ENCODE data around the gene PRRC2B.

PRRC2B gene

DNA sequence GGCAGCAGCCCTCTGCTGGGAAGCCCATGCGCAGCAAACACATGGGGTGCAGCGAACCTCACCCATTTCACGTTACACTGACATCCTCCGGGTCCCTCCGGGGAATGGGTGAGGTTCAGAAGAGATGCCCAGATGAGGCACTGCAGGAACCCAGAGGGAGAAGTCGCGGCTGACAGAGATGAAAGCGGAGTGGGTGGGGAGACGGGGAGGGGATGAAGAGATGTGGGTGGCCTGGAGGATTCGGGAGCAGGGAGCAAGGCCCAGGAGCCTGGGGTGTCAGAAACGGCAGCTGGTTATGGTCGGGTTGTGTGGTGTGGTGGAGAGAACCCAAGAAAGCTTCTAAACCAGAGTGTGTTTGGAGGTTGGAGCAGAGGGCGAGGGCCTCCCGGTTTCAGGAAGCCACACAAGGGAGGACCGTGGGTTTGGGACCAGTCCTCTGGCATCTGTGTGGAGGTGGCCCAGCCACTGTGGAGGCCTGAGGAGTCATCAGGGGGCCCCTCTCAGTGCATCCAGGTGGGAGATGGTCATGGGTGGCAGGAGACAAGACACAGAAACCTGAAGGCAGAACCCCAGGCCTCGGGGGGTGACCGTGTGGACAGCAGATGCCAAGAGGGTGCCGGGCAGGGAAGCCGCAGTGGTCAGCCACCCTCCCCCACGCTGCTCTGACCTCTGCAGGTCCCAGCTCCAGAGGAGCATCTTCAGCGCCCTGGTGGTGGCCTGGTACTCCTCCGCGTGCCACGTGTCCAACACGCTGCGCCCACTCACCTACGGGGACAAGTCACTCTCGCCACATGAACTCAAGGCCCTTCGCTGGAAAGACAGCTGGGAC, 128.6 kb downstream of the PRRC2B start:
- no peak overlapping the region for H3K27ac ChIP-seq
- no peak overlapping the region for H3K4me3 ChIP-seq

DNA sequence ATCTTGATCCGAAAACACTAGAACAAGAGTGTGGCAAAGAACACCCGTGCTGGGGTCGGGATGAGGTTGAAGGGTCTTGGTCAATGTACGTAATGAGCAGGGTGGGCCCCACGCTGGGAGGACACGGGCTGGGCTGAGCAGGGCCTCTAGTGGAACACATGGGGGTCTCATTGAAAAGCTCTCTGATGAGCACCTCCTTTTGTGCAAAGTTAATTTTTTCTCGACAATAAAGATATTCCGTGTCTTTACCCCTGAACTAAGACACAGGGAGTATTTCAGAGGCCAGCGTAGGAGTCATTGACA, 129.2 kb downstream of the PRRC2B start:
- Histone ChIP-seq H3K27ac (no peak overlapping the region), H3K4me3 (no peak overlapping the region)

DNA sequence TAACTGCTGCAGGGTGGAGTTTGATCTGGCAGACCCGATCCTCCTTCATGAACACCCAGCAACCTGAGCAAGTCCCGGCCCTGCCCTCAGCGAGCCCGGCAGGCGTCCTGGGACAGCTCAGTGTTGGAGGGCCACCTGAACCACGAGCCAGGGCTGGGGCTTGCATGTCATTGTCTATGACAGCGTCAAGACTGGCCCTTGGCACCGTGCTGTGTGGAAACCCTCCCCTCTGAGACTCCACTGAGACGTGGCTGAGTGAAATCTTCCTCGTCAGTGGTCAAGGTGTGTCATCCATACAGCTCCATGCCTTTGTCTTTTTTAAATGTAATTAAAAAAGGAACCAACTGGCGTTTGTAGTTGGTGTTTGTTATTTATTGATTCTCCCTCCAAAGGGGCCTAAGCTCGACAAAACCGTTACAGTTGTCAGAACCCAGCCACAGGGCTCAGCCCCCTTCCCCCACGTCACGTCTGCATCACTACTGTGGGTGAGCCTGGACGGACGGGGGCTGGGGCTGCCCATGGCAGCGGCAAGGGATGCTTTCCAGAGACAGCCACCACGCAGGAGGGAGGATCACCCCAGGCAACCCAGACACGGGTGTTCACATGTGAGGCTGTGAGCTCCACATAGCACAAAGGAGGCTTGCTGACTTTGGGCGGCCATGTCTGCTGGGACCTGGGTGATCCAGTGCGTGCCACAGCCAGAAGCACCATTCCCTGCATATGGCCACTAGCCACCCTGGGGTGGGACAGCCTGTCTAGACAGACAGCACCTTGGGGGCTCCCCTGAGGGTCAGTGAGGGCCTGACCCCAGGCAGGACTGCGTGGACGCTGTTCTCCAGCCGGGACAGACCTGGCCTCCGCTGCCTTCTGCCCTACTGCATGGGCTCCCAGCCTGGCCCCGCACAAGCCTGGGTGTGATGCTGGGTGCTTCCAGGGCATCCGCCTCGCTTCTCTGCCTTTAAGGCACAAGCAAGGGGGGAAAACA, 129.9 kb downstream of the PRRC2B start:
- no peak overlapping the region for H3K4me3 ChIP-seq
- no peak overlapping the region for H3K27ac ChIP-seq

DNA sequence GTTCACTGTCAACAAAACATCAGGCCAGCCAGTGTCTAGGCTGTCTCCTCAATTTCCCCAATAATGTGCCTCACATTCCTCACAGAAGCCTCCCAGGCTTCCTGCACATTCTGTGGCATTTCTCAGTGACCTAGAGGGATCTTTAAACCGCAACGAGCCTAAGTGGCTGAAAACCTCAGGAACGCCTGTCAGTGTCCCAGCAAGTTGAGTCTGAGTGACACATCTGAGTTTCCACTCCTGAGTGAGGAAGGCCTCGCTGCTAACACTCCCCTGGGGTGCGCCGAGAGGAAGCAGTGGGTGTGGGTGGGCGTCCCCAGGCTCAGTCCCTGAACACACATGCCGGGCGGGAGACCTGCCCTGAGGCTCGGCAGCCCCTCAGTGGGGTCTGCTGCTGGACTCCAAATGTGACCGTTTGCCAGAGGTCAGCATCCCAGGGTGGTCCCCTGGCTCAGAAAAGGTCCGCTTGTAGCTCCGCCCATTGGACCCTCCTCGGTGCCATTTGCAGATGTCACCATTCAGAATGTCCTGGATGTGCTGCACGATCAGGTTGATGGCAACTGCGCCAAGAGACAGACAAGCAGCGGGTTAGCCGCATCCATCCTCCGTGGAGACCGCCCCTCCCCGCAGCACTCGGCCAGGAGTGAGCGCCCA, 130.9 kb downstream of the PRRC2B start:
- Histone ChIP-seq H3K4me3 (no peak overlapping the region), H3K27ac (no peak overlapping the region)

DNA sequence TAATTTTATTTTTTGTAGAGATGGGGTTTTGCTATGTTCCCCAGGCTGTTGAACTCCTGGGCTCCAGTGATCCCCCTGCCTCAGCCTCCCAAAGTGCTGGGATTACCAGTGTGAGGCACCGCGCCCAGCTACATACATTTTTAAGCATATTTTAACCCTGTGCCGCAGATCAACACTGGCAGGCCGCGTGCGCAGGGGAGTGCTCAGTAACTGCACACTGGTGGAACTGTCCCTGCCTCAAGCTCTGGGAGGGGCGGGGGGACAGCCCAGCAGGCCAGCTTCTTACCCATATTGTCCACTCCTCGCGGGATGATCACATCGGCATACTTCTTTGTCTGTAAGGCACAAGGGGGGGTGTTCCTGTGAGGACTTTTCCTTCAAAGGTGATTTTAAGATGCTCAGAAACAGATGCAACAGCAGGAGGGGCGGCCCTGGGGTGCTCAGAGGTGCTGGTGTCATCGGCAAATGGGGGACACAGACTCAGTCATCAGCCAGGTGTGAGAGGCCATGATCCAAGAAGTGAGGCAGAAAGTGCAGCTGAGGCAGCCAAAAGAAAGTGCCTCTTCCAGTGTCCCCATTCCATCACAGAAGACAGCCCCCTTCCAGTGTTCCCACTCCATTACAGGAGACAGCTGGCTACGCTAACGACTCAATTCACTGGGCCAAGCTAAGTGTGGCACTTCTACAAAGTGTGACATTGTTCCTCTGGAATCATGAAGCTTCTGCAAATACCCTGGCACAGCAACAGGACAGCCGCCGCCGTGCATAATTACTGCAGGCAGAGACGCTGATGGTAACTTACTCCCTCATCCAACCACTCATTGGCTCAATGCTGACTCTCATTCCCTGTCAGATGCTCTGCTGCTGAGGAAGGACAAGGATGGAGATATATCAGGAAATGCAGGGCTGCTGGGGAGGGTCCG, 132.0 kb downstream of the PRRC2B start:
- Histone ChIP-seq H3K4me3 (no peak overlapping the region), H3K27ac (no peak overlapping the region)

DNA sequence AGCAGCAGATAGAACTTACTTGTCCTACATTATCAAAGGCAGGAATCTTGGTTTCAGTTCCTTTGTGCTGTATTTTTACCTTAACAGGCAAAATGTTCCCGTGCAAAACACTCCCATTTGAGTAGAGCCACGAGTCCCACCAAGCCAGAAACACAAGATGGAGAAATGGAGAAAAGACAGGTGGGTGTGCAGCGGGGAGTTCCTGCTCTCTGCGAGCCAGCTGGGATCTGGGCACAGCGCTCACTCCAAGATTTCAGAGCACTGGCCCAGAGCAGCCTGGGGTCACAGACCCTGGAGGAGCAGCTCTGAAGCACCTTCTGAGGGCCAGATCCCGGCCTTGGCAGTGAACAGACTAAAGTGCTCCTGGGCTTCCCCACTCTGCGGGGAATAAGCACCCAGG, 134.3 kb downstream of the PRRC2B start:
- Histone ChIP-seq H3K27ac (no peak overlapping the region), H3K4me3 (no peak overlapping the region)

DNA sequence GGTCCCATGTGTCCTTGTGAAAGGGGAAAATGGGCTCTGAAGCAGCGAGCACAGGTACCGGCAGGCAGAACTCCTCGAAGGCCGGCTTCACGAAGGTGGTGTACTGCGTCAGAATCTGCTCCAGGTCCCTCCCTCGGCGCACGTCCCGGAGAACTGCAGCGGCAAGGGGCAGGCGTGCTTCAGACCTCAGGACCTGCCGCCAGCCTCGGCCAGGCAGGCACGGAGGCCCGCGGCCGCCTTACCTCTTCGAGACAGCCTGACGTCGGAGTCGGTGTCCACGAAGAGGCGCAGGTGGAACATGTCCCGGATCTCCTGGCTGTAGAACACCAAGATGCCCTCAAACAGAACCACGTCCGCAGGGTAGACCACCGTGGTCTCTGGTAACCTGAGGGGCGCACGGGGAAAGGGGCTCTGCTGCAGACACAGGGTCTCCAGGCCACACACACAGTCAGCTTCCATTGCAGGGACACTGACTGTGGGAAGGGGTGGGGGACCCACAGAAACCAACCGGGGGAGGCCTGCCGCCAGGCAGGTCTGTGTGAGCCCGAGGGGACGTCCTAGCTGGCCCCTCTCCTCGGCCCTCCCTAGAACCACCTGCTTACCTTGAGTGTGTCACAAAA, 135.1 kb downstream of the PRRC2B start:
- H3K27ac ChIP-seq = no peak overlapping the region

DNA sequence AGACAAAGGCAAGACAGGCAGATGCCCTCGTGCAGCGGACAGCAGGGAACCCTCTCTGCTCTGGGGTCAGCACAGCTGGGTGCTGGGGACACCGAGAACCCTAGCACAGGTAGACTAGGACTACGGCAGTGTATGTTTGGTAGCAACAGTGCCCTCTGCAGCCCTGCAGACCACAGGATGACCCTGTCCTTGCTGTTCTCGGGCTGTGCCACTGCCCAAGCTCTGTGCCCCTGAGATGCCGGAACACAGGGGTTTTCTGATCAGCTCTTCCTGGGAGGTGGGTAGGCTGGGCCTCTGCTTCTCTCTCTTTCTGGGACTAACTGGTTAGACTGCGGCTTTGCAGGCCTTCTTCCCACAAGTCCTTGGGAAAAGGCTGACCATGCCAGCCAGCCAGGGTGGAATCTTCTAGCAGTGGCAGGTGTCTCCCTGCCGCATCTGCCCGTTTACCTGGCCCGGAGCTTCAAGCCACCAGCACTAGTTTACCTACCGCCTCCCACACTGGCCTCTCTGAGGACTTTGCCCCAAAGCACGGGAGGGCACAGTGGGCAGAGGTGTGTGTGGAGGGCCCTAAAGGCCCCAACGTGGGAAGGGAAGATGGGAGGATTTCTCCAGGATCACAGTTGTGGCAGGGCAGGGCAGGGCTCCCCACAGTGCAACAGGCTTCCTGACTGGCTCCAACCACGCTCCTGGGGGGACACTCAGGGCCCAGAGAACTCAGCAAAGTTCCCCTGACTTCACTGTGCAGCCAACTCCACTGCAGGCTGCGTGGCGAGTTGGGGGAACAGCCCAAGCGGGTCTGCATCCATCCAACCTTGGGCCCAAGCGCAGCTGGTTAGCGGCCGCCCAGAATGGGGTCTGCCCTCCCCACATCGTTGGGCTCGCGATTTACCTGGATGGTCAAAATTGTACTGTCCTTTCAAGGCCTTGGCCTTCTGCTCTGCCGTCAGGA, 136.0 kb downstream of the PRRC2B start:
- H3K4me3 ChIP-seq = peak overlapping the region; percentile 63 to 99 (median 92)

More for the DNA sequence above, 135.1 kb downstream of the PRRC2B start:
- H3K4me3 ChIP-seq = no peak overlapping the region

DNA sequence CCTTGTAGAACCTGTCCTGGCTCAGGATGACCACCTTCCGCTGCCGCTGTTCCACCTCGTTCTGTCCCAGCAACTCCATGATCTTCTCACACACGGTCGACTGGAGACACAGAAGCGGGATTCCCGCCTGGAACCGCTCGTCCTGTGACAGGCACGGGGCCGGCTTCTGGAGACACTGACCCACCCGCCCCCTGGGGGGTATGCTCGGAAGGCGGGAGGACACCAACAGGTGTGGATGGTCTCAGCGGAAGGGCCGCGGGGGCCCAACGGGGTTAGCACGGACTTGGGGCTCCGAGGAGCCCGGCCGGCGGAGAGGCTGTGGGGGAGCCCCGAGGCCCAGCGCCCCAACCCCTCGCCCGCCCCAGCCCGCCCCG, 136.6 kb downstream of the PRRC2B start:
- H3K27ac ChIP-seq = peak overlapping the region; percentile 77 to 97 (median 89)
- H3K4me3 ChIP-seq = peak overlapping the region; percentile 63 to 99 (median 92)

More for the DNA sequence above, 136.0 kb downstream of the PRRC2B start:
- peak overlapping the region in 18 of 21 experiments; percentile 78 to 97 (median 90) for H3K27ac ChIP-seq

DNA sequence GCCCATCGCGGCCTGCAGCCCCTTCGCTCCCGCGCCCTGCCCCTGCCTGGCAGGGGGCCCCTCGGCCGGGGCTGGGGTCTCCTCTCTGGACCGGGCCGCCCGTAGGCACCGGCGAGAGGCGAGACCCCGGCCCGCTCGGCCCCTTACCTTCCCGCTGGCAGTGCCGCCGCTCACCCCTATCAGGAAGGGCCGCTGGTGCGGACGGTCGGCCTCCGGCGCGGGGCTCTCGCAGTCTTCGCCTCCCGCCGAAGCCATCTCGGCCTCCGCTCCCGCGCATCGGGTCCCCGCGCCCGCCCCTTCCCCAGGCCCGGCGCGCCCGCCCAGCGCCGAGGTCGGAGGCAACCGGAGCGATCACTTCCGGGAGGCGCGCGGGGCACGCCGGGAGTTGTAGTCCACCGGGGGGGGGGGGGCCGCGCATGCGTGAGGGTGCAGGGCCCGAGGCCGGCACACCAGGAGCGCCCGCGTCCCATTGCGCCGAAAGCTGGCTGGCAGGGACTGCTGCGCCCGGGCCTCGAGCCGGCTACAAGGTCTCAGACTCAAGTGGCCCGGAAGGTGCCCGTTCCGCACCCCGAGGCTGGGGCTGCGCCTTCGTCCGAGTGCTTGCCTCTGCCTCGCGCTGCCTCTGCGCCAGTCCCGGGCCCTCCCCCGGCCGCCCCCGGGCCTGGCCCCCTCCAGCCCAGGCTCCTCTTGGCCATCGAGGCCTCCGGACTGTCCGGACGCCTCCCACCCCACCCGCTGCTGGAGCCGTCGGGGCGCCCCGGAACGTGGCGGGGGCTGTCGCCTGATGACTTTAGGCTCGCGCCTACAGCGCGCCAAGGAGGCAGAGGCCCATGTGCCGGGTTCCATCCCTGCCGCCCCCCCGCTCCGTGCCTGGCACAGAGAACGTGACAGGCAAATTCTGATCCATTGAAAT, 137.3 kb downstream of the PRRC2B start, which contains the start of gene UCK1:
Gene UCK1 (minus strand): TSS at position 344 of the 913 bp plus-strand sequence. CDS start 89 bp downstream, at position 255.
- Histone ChIP-seq H3K27ac (peak within 1 kb of the TSS; percentile 77 to 97 (median 89)), H3K4me3 (peak within 1 kb of the TSS; percentile 63 to 99 (median 92))

DNA sequence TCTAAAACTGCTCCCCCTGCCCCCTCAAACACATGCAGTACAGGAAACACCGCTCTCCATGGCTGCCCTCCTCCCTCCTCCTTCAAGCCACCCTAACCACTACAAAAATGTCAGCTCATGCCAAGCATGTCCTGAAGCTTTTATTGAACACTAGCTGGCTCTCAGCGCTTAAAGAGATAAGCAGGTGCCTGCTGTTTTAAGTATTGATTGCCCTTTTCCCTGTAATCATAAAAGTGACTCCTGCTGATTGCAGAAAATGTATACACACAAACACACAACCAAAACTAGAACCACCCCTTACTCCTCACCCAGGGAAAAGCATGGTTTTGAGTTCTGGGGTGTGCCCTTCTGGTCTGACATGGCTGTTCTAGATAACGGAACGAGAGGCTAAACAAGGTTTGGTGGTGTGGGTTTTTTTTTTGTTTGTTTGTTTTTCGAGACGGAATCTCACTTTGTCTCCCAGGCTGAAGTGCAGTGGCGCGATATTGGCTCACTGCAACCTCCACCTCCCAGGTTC, 140.9 kb downstream of the PRRC2B start:
- no peak overlapping the region for H3K27ac ChIP-seq
- no peak overlapping the region for H3K4me3 ChIP-seq

DNA sequence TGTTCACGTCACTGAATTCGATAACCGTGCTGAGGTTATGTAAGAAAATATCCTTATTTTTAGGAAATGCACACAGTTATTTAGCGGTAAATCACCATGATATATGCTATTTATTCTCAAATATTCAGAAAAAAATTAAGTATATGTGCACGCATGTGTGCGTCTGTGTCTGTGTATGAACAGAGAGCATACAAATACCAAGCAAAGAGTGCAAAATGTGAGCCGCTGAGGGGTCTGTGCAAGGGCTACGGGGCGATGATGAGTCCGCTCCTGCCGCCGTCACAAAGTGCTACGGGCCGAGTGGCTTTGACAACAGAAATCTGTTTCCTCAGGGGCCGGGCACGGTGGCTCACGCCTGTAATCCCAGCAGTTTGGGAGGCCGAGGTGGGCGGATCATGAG, 144.1 kb downstream of the PRRC2B start:
- H3K27ac ChIP-seq = no peak overlapping the region
- H3K4me3 ChIP-seq = no peak overlapping the region

DNA sequence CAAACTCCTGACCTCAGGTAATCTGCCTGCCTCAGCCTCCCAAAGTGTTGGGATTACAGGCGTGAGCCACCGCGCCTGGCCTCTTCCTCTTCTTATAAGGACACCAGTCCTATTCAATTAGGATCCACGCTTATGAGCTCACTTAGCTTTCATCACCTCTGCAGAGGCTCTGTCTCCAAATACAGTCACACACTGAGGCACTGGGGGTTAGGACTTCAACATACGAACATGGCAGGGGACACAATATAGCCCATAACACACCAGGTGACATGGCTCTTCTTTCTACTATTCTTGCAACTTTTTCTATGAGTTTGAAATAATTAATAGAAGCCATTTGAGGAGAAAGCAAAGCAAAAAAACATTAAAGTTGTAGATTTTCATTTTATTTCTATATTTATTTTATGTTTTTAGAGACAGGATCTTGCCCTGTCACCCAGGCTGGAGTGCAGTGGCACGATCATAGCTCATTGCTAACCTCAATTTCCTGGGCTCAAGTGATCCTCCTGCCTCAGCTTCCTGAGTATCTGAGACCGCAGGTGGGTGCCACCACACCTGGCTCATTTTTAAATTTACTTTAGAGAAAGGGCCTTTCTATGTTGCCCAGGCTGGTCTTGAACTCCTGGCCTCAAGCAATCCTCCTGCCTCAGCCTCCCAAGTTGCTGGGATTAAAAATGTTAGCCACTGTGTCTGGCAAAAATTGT, 145.5 kb downstream of the PRRC2B start:
- Histone ChIP-seq H3K4me3 (no peak overlapping the region), H3K27ac (peak overlapping the region in 1 of 21 experiments; percentile 65)

DNA sequence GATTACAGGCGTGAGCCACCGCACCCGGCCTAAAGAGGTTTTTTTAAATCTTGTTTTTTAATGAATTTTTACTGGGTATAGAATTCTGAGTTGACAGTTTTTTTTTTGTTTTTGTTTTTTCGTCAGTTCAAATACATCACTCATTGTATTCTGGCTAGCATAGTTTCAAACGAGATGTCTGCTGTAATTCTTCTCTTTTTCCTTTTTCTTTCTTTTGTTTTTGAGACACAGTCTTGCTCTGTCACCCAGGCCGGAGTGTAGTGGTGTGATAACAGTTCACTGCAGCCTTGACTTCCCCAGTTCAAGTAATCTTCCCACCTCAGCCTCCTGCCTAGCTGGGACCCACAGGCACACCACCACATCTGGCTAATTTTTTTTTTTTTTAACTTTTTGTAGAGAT, 149.3 kb downstream of the PRRC2B start:
- Histone ChIP-seq H3K4me3 (no peak overlapping the region), H3K27ac (no peak overlapping the region)

DNA sequence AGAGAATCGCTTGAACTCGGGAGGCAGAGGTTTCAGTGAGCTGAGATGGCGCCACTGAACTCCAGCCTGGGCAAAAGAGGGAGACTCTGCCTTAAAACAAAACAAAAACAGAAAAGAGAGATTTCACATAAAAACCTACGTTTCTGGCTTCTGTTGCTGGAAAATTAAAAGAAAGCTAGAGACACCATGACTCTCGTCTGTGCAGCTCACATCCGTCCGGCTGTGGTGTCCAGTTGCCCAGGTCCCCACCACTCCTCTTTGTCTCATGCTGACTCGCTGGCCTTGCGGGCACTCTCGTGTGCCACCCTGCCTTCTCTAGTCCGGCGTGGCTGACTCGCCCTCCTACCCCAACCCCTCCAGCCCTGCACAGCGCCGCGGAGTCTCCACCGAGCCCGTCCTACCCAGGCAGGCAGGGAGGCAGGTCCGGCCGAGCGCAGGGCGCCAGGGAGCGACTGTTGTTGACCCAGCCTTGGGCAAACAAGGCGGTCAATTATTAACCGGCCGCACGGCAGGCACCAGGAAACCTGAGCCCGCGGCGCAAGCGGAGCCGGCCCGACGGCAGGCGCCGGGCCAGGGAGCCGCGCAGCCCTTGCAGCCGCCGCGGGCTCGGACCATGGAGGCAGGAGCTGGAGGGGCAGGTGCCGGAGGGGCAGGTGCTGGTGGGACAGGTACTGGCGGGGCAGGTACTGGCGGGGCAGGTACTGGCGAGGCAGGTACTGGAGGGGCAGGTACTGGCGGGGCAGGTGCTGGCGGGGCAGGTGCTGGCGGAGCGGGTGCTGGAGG, 151.3 kb downstream of the PRRC2B start, which contains the start of gene PRRT1B:
Gene PRRT1B (plus strand): TSS at position 521 of the 783 bp plus-strand sequence. CDS start 93 bp downstream, at position 614.
- no peak within 1 kb of the TSS for H3K27ac ChIP-seq
- no peak within 1 kb of the TSS for H3K4me3 ChIP-seq
